Neural progenitor cell (in vitro differentiated cells): Measurements from ENCODE around the gene SMAD6.

Source experiments
- EZH2 ChIP-seq: fragments of 200-600 bp; sonication (generic); IDR thresholded peaks from 2 replicates; pipeline ENCODE4 v1.6.1; 2017; ENCODE audit warnings: antibody characterized with exemption, mild to moderate bottlenecking, moderate library complexity
- EZH2phosphoT487 ChIP-seq: fragments of 200-600 bp; sonication (generic); IDR thresholded peaks from 2 replicates; pipeline ENCODE4 v1.6.1; 2017; ENCODE audit warnings: antibody characterized with exemption
- TF ChIP-seq, protein P1 (sequence below): fragments of 200-600 bp; sonication (generic); IDR thresholded peaks from 2 replicates; pipeline ENCODE4 v1.5.1; 2017; ENCODE audit warnings: antibody characterized with exemption, mild to moderate bottlenecking

DNA sequence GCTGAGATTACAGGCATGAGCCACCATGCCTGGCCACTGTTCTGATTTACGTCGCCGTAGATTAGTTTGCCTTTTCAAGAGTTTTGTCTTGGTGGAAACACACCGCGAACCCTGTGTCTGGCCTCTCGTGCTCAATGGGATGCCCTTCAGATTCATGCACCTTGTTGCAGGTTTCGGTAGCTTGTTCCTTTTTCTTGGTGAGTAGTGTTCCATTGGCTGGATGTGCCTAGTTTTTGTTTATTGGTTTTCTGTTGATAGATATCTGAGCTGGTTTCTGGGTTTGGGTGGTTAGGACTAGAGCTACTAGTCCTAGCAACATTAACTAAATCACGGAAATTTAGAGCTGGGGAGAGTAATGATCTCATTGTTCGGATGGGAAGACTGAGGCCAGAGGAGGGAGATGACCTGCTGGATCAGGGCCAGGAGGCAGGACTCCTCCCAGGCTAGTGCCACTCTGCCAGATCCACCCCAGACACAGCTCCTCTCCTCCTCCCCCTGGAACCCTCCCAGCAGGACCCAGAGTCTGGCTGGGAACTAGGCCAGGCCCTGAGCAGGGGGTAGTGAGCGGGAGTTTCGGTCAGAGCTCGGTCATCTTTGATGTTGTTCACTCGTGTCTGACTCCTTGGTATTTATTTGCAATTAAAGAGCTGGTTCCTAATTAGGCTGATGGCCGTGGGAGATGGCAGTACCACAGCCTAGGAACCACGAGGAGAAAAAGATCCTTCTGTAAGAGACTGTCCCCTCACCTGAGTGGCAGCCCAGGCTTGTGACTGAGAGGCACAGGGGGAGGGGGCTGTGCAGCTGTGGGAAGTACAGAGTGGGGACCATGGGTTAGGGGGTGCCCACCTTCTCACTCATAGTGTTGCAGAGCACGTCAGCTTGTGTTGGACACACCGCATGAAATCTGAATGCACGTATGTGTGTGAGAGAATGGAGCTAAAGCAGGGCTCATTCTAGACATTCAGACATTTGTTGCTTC lies 73.4 kb downstream of the SMAD6 start:
- TF ChIP-seq, protein P1, sequence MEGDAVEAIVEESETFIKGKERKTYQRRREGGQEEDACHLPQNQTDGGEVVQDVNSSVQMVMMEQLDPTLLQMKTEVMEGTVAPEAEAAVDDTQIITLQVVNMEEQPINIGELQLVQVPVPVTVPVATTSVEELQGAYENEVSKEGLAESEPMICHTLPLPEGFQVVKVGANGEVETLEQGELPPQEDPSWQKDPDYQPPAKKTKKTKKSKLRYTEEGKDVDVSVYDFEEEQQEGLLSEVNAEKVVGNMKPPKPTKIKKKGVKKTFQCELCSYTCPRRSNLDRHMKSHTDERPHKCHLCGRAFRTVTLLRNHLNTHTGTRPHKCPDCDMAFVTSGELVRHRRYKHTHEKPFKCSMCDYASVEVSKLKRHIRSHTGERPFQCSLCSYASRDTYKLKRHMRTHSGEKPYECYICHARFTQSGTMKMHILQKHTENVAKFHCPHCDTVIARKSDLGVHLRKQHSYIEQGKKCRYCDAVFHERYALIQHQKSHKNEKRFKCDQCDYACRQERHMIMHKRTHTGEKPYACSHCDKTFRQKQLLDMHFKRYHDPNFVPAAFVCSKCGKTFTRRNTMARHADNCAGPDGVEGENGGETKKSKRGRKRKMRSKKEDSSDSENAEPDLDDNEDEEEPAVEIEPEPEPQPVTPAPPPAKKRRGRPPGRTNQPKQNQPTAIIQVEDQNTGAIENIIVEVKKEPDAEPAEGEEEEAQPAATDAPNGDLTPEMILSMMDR = no peak
- TF ChIP-seq EZH2phosphoT487 (no peak), EZH2 (no peak)
